ENCODE results near the gene GTF2H4. TPM values are rescaled to one million over a fixed set of nuclear protein-coding genes. Genes with fewer than 3 reads are reported as not detected.
"Not testable (repeated sequence)": the region's sequence is repeated elsewhere in the genome, so short reads cannot be mapped to it uniquely, and the experiment has no call there.

GTF2H4 gene
- total RNA-seq, 1 donor from 2014 or later: 27.7 TPM

DNA sequence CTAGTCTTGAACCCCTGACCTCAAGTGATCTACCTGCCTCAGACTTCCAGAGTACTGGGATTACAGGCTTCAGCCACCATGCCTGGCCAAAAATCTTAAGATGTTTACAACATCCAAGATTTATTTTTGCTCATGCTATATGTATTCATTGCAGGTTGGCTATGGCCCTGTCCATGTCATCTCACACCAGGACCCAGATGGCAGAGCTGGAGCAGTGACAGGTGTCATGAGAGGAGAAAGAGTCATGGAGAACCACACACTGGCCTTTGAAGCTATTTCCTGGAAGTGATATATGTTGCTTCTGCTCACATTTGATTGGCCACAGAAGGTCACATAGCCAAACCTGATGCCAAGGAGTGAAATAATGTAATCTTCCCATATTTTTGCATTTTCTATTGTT, 37.5 kb upstream of the GTF2H4 start:
- TF ChIP-seq, protein P1, sequence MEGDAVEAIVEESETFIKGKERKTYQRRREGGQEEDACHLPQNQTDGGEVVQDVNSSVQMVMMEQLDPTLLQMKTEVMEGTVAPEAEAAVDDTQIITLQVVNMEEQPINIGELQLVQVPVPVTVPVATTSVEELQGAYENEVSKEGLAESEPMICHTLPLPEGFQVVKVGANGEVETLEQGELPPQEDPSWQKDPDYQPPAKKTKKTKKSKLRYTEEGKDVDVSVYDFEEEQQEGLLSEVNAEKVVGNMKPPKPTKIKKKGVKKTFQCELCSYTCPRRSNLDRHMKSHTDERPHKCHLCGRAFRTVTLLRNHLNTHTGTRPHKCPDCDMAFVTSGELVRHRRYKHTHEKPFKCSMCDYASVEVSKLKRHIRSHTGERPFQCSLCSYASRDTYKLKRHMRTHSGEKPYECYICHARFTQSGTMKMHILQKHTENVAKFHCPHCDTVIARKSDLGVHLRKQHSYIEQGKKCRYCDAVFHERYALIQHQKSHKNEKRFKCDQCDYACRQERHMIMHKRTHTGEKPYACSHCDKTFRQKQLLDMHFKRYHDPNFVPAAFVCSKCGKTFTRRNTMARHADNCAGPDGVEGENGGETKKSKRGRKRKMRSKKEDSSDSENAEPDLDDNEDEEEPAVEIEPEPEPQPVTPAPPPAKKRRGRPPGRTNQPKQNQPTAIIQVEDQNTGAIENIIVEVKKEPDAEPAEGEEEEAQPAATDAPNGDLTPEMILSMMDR (IDR thresholded peaks at IDR 0.05; ENCODE audit: insufficient read depth, low read length, poor library complexity, severe bottlenecking): no peak

DNA sequence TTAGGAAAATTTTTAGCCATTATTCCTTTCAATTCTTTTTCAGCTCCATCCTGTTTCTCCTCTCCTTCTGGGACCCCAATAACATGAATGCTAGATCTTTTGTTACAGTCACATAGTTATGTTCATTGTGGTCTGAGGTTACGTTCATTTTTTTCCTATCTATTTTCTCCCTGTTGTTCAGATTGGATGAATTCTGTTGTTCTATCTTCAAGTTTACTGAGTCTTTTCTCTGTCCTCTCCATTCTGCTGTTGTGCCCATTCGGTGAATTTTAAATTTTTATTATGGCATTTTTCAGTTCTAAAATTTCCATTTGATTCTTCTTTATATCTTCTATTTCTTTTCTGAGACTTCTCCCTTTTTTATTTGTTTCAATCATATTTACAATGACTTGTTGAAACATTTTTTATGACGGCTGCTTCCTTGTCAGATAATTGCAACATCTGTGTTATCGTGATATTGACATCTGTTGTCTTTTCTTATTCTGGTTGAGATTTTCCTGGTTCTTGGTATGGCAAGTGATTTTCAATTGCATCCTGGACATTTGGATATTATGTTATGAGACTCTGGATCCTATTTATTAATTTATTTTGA, 36.3 kb upstream of the GTF2H4 start:
- Histone ChIP-seq H3K4me3 (ENCODE audit: low read depth, low read length) (no peak overlapping the region), H3K27me3 (ENCODE audit: control insufficient read depth, insufficient read depth, low read length) (no peaks in the 10 kb centered on the region), H3K36me3 (ENCODE audit: control insufficient read depth, insufficient read depth, low read length) (no peaks in the 10 kb centered on the region)
- TF ChIP-seq, protein P1 (IDR thresholded peaks at IDR 0.05; ENCODE audit: insufficient read depth, low read length, poor library complexity, severe bottlenecking): no peak
- DNase-seq (ENCODE audit: low read depth): no peak

More for the DNA sequence above, 37.5 kb upstream of the GTF2H4 start:
- H3K27me3 ChIP-seq (ENCODE audit: control insufficient read depth, insufficient read depth, low read length): no peaks in the 10 kb centered on the region
- H3K36me3 ChIP-seq (ENCODE audit: control insufficient read depth, insufficient read depth, low read length): no peaks in the 10 kb centered on the region
- no peak for DNase-seq (ENCODE audit: low read depth)
- no peak overlapping the region for H3K4me3 ChIP-seq (ENCODE audit: low read depth, low read length)

DNA sequence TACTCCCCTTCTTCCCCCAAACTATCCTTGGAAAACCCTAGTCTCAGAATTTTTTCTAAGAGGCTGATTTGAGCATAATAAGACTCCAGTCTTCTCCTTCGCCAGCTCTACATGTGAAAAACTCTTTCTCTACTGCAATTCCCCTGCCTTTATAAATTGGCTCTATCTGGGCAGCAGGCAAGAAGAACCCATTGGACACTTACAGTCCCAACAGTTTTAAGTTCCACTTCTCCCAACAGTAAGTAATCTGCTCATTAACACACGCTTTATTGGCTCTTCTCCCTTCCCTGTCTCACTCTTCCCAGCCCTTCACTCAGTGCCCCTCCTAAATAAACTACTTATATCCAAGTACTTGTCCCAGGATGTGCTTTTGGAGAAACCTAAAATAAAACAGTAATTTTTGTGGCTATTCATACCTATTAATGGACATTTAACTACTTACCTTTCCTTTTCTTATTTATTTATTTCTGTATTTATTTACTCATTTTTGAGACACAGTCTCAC, 34.8 kb upstream of the GTF2H4 start:
- no peaks in the 10 kb centered on the region for H3K27me3 ChIP-seq (ENCODE audit: control insufficient read depth, insufficient read depth, low read length)
- H3K36me3 ChIP-seq (ENCODE audit: control insufficient read depth, insufficient read depth, low read length): no peaks in the 10 kb centered on the region
- H3K4me3 ChIP-seq (ENCODE audit: low read depth, low read length): no peak overlapping the region
- TF ChIP-seq, protein P1 (IDR thresholded peaks at IDR 0.05; ENCODE audit: insufficient read depth, low read length, poor library complexity, severe bottlenecking): no peak
- no peak for DNase-seq (ENCODE audit: low read depth)

DNA sequence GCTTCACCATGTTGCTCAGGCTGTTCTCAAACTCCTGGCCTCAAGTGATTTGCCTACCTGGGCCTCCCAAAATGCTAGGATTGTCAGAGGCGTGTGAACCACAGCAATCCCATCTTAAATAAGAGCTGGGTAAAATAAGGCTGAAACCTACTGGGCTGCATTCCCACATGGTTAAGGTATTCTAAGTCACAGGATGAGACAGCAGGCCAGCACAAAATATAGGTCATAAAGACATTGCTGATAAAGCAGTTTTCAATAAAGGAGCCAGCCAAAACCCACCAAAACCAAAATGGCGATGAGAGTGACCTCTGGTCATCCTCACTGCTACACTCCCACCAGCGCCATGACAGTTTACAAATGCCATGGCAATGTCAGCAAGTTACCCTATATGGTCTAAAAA, 34.2 kb upstream of the GTF2H4 start:
- not testable (repeated sequence) for DNase-seq (ENCODE audit: low read depth); H3K4me3 ChIP-seq (ENCODE audit: low read depth, low read length); H3K36me3 ChIP-seq (ENCODE audit: control insufficient read depth, insufficient read depth, low read length); H3K27me3 ChIP-seq (ENCODE audit: control insufficient read depth, insufficient read depth, low read length)

DNA sequence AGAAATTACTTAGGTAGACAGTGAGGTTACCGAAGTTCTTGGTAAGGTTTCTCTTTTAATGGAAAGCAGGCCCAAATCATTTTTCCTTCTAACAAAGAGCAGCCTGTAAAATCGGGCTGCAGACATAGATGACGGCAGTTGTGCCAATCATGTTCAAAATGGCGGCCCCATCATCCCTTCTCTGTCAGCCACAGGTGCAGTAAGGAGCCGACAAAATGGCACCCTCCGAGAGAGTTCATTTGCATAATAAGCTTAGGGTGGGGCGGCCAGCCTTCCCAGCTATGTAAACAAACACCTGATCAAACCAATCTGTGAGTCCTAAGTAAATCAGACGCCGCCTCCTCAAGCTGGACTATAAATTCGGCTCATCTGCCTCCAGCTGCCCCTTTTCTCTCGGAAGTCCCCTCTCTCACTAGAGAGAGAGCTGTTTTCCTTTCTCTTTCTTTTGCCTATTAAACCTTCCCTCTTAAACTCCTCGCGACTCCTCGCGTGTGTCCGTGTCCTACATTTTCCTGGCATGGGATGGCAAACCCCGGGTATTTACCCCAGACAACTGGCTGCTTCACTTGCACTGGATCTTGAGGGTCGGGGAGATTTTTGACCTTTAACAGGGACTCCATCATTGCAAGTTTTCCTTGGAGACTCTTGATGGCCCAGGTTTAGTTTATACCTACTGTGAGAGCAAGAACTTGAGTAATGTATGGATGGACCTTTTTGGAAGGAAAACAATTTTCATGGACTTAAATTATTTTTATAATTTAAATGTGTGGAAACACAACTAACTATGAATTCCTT, 32.6 kb upstream of the GTF2H4 start:
- no peak for DNase-seq (ENCODE audit: low read depth)
- no peaks in the 10 kb centered on the region for H3K36me3 ChIP-seq (ENCODE audit: control insufficient read depth, insufficient read depth, low read length)
- TF ChIP-seq, protein P1 (IDR thresholded peaks at IDR 0.05; ENCODE audit: insufficient read depth, low read length, poor library complexity, severe bottlenecking): no peak
- H3K4me3 ChIP-seq (ENCODE audit: low read depth, low read length): no peak overlapping the region
- no peaks in the 10 kb centered on the region for H3K27me3 ChIP-seq (ENCODE audit: control insufficient read depth, insufficient read depth, low read length)

DNA sequence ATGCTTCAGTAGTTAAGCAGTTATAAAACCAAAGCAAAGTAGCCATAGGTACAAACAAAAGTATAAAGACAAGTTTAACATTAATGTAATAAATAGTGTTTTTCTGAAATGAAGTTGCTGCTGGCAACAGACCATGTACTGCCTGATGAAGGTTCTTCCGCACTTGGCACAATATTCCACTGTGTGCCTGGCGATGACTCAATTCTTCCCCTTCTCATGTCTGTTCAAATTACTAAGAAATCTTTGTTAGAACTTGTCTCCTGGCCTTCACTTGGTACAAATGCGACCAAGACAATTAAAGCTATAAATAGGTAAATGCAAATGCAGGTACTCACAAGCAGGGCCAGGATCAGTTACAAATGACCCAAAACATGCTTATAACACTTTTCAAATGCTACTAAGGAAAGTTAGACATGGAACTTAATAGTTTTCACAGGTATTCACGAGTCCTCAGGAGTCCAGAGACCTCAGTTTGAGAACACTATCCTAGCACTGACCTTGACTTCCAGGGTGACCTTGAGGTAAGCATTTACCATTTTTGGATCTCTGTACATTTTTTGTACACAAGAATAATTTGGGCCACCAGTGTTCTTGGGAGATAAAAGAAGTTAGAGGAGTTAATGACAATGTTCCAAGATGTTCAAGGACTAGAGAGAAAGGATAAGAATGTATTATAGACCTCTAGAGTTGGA, 31.8 kb upstream of the GTF2H4 start:
- DNase-seq (ENCODE audit: low read depth): no peak
- TF ChIP-seq, protein P1 (IDR thresholded peaks at IDR 0.05; ENCODE audit: insufficient read depth, low read length, poor library complexity, severe bottlenecking): no peak
- no peak overlapping the region for H3K4me3 ChIP-seq (ENCODE audit: low read depth, low read length)
- H3K27me3 ChIP-seq (ENCODE audit: control insufficient read depth, insufficient read depth, low read length): no peaks in the 10 kb centered on the region
- H3K36me3 ChIP-seq (ENCODE audit: control insufficient read depth, insufficient read depth, low read length): no peaks in the 10 kb centered on the region
